GM10248 (cell line): ENCODE results near the gene LGALS12.

Experiments used
- CTCF ChIA-PET: fragments of 300-600 bp; sonication (Branson Sonifier 250); formaldehyde crosslinking; extraction: SDS; loops from one replicate; lab custom pipeline; 2021; ENCODE audit warnings: antibody characterized with exemption; lab: Yijun Ruan, JAX
- POLR2A ChIA-PET: fragments of 350-650 bp; sonication (Branson Sonifier 250); formaldehyde crosslinking; extraction: SDS; loops from one replicate; lab custom pipeline; 2020; ENCODE audit warnings: antibody characterized with exemption; lab: Yijun Ruan, JAX
- DNase-seq: peaks from one replicate; pipeline ENCODE4 v3.0.0; 2012; ENCODE audit errors: extremely low spot score
- TF ChIP-seq, protein P1 (sequence below): IDR thresholded peaks from 2 replicates; pipeline ENCODE4 v1.5.1; 2012; ENCODE audit warnings: mild to moderate bottlenecking, low read depth; ENCODE audit errors: extremely low read depth, missing control alignments, control extremely low read depth

The LGALS12 gene

DNA sequence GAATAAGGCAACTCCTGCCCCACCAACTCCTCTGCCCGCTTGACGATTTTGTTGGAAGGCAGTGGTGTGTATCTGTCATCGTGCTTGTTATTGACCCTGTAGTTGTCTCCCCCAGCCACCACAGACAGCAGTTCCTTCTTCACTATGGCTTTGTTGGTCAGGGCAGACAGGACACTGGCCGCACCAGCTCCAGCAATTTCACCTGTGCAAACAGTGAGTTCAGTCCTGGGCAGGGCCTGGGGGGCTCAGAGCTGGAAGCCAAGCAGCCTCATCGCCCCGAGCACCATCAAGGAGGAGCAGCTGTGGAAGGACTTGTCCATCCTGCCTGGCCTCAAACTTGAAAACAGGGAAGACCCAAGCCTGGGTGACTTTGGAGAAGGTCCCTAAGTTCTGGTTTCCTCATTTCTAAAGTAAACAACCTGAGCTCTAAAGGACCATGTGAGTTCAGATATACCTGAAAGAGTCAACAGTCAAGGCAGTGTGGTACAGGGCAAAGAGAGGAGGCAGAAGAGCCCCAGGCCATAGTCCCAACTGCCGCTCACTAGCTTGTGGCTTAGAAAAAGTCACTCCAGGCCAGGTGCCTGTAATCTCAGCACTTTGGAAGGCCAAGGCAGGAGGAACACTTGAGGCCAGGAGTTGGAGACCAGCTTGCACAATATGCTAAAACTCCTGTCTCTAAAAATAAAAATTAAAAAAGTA, 52.7 kb downstream of the LGALS12 start:
- ChIA-PET POLR2A (interaction anchor here (0.5 to 0.6 kb wide), 2 partner anchors 380 to 433 kb away, joined by 3 to 5 read pairs; partner anchors contain the start of gene NAA40), CTCF (interaction anchor here (1.1 to 1.7 kb wide), 4 partner anchors 22 to 81 kb away, joined by 3 to 5 read pairs (median 4); partner anchors contain the start of gene PLAAT4)
- TF ChIP-seq, protein P1, sequence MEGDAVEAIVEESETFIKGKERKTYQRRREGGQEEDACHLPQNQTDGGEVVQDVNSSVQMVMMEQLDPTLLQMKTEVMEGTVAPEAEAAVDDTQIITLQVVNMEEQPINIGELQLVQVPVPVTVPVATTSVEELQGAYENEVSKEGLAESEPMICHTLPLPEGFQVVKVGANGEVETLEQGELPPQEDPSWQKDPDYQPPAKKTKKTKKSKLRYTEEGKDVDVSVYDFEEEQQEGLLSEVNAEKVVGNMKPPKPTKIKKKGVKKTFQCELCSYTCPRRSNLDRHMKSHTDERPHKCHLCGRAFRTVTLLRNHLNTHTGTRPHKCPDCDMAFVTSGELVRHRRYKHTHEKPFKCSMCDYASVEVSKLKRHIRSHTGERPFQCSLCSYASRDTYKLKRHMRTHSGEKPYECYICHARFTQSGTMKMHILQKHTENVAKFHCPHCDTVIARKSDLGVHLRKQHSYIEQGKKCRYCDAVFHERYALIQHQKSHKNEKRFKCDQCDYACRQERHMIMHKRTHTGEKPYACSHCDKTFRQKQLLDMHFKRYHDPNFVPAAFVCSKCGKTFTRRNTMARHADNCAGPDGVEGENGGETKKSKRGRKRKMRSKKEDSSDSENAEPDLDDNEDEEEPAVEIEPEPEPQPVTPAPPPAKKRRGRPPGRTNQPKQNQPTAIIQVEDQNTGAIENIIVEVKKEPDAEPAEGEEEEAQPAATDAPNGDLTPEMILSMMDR, result no peak
- no peak for DNase-seq

DNA sequence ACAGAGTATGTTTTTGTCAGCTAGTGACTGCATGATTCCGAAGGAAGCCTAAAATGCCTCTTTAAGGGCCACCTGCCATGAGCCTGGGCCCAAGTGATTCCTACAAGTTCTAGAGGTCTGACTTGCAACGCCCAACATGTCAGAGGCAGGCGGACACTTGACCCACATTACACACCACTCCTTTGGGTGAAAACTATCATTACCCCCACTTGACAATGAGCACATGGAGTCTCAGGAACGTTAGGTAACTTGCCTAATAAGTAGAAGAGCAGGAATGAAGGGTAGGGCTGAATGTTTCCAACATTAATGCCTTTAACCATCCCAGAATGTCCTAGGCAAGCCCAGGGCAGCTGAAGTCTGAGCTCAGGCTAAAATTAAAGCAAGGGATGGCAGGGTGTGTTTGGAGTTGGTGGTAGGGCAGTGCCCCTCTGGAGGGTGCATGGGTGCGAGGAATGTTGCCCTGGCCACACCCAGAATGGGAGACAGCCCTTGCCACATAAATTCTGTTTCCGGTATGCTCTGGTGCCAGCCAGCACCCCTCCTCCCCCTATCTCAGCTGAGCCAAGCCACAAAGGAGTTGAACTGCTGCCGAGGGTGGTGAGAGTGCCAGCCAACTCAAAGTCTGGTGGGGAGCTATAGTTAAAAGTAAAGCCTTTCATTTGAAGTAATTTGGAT, 54.8 kb downstream of the LGALS12 start:
- DNase-seq, result no peak
- CTCF ChIA-PET, result interaction anchor here (1.2 to 1.7 kb wide), 2 partner anchors 13 to 27 kb away, joined by 3 to 4 read pairs; no protein-coding TSS in a partner anchor

DNA sequence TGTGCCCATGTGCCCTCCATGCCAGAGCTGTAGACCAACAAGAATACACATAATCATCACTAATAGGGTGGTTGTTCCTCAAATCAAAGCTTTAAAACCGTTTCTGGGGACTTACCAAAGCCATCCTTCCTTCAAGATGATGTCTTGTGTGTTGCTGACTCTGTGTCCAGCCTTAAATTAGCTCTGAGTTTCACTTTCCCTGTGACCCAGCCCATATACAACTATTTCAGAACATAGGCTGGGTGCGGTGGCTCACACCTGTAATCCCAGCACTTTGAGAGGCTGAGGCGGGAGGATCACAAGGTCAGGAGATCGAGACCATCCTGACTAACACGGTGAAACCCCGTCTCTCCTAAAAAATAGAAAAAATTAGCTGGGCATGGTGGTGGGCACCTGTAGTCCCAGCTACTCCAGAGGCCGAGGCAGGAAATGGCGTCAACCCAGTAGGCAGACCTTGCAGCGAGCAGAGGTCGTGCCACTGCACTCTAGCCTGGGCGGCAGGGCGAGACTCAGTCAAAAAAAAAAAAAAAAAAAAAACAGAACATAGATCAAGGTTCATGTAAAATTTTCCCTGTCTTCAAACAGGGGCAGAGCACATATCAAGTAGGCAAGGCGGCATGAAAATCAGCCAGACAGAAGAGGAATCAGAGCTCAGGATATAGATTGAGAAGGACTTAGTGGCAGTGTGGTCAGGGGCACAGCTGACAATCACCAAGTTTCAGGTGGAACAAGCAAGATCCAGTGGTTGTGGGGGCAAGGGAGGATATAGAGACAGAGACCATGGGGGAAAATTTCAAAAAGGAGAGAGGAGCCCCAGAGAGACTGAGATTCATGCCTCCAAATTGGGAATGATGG, 57.5 kb downstream of the LGALS12 start, which contains the start of gene PLAAT2:
TSS of gene PLAAT2 (minus strand) at position 179 of the 855 bp plus-strand sequence. CDS start at position 124, 55 bp downstream.
- CTCF ChIA-PET, result interaction anchor here (0.9 to 2.2 kb wide), 9 partner anchors 9 to 1021 kb away, joined by 3 to 9 read pairs (median 4); partner anchors contain the start of gene PLAAT4
- DNase-seq, result no peak
- POLR2A ChIA-PET, result no interaction called here
- TF ChIP-seq, protein P1, result no peak

More for the DNA sequence above, 54.8 kb downstream of the LGALS12 start:
- TF ChIP-seq, protein P1, result no peak
- POLR2A ChIA-PET, result no interaction called here

DNA sequence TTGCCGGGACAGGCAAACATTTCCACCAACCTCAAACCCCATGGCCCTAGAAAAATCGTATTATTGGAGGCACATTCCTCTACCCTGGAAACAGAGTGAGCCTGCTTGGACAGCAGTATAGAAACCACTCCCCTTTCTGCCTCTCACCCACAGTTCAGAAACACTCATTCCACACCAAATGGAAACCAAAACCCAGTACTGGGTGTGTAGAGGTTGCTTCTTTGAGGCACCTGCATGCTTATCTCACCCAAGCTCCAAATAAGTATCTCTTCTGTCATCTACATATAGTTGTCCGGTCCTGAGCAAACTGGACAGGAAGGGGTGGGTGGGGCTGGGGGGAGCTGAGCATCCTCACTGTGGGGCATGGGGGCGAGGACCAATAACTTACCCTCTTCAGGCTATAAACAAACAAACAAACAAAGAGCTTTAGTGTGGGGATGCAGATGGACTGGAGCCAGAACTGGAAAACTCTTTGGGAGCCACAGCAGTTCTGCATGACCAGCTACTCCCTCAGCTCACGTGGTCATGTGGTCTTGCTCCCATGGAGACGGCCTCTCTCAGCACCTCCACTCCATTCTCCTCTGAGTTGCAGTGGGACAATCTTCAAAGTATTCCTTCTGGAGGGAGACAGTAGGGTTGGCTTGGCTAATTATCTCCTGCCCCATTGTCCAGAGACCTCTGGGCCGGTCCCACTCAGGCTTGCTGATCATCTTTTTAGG, 58.3 kb downstream of the LGALS12 start:
- DNase-seq, result peak; percentile 81
- ChIA-PET POLR2A (no interaction called here), CTCF (interaction anchor here (0.9 to 1.9 kb wide), 6 partner anchors 10 to 1022 kb away, joined by 3 to 9 read pairs (median 4); partner anchors contain the start of gene PLAAT4)
- TF ChIP-seq, protein P1, result no peak

DNA sequence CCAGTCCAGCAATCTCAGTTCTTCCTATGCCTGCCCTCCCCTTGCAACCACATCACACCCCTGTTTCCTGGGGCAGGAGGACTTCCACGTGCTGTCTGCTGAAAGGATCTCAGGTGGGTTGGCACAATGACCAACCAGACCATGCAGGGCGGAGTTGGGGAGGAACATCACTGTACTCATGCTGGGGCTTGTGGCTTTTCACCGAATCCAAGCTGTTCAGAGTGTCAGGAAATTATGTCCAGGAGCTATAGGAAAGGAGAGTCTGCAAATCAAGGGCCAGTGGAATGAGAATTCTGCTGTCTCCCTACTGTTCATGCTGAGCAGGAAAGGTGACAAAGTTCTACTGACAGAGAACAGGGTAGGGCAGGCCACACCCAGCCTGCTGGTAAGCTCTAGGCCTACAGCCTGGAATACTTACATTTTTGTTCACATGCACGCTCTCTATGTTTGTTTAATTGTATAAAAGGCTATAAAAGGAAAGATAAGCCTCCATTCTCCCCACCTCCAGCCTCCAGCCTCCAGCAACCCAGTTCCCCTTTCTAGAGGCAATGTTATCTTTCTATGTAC, 59.0 kb downstream of the LGALS12 start:
- ChIA-PET CTCF (interaction anchor here (1.3 to 1.6 kb wide), 2 partner anchors 9 to 86 kb away, joined by 4 to 5 read pairs; no protein-coding TSS in a partner anchor), POLR2A (no interaction called here)
- TF ChIP-seq, protein P1, result no peak
- no peak for DNase-seq
